GM12891 (cell line): ENCODE results near the gene SCFD2.

Experiments
- PAX5 ChIP-seq: IDR thresholded peaks from 2 replicates; pipeline ENCODE4 v1.6.1; 2011; ENCODE audit warnings: low read length, moderate library complexity, mild to moderate bottlenecking; ENCODE audit not compliant: insufficient read depth, severe bottlenecking
- POLR2A ChIP-seq: IDR thresholded peaks from 2 replicates; pipeline ENCODE4 v1.6.1; 2011; ENCODE audit warnings: low read depth, low read length, control low read depth
- POLR2AphosphoS5 ChIP-seq: IDR thresholded peaks from 2 replicates; pipeline ENCODE4 v1.6.1; 2011; ENCODE audit warnings: low read depth, low read length, control low read depth
- SPI1 ChIP-seq: IDR thresholded peaks from 2 replicates; pipeline ENCODE4 v1.6.1; 2011; ENCODE audit warnings: low read depth, low read length, control low read depth
- TAF1 ChIP-seq: IDR thresholded peaks from 2 replicates; pipeline ENCODE4 v1.6.1; 2011; ENCODE audit warnings: low read depth, low read length, control low read depth

GRCh38 chr4:53315300-53315699 is 50.6 kb downstream of the SCFD2 start:
- no peak for TF ChIP-seq TAF1
- TF ChIP-seq POLR2A: no peak
- TF ChIP-seq SPI1: no peak
- no peak for TF ChIP-seq POLR2AphosphoS5
- TF ChIP-seq PAX5: no peak
